Fibroblast of the aortic adventitia (primary cell): ENCODE data around the gene CCNL2. TPM values are rescaled to one million over a fixed set of nuclear protein-coding genes. Genes with fewer than 3 reads are reported as not detected.
"Not testable (repeated sequence)": the region's sequence is repeated elsewhere in the genome, so short reads cannot be mapped to it uniquely, and the experiment has no call there.

Experiments
- DNase-seq: peaks from one replicate; pipeline ENCODE4 v3.0.0-alpha.2; 2010; ENCODE audit warnings: low read depth
- H3K4me3 ChIP-seq: 2 replicates; pipeline ENCODE4 v1.5.1; 2011; ENCODE audit warnings: low read depth, mild to moderate bottlenecking, control low read depth, low read length, moderate library complexity
- total RNA-seq: library from RNA; depleted of rRNA; stranded (reverse); fragments of >200 nt; gene quantifications from 2 replicates; pipeline ENCODE4 v1.2.3, GENCODE V29; 2012; ENCODE audit warnings: low replicate concordance
- TF ChIP-seq, protein P1 (sequence below): IDR thresholded peaks from 2 replicates; pipeline ENCODE4 v1.5.1; 2011; ENCODE audit warnings: mild to moderate bottlenecking, low read length, control low read depth, inconsistent platforms; ENCODE audit not compliant: insufficient read depth

The CCNL2 gene
- total RNA-seq, 1 donor: 102 TPM

DNA sequence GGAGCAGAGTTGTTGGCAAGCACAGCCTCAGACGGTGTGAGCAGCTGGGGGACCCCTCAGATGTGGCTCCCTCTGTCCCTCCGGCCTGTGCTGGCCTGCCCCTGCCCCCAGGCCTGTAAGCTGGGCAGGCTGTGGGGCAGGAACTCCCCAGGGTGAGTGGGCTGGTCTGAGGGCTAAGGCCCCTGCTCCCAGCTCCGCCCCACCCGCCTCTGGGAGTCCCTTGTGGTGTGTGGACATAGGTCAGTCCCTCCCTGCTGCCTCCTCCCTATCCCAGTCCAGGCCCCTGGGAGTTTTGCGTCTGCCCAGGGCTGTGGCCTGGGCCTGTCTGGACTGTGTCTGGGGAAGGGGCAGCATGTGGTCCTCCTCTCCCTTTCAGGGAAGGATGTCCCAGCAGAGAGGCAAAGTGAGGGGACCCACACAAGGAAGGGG is 32.7 kb upstream of the CCNL2 start:
- H3K4me3 ChIP-seq: no peak overlapping the region
- TF ChIP-seq, protein P1, sequence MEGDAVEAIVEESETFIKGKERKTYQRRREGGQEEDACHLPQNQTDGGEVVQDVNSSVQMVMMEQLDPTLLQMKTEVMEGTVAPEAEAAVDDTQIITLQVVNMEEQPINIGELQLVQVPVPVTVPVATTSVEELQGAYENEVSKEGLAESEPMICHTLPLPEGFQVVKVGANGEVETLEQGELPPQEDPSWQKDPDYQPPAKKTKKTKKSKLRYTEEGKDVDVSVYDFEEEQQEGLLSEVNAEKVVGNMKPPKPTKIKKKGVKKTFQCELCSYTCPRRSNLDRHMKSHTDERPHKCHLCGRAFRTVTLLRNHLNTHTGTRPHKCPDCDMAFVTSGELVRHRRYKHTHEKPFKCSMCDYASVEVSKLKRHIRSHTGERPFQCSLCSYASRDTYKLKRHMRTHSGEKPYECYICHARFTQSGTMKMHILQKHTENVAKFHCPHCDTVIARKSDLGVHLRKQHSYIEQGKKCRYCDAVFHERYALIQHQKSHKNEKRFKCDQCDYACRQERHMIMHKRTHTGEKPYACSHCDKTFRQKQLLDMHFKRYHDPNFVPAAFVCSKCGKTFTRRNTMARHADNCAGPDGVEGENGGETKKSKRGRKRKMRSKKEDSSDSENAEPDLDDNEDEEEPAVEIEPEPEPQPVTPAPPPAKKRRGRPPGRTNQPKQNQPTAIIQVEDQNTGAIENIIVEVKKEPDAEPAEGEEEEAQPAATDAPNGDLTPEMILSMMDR: no peak
- DNase-seq: no peak

DNA sequence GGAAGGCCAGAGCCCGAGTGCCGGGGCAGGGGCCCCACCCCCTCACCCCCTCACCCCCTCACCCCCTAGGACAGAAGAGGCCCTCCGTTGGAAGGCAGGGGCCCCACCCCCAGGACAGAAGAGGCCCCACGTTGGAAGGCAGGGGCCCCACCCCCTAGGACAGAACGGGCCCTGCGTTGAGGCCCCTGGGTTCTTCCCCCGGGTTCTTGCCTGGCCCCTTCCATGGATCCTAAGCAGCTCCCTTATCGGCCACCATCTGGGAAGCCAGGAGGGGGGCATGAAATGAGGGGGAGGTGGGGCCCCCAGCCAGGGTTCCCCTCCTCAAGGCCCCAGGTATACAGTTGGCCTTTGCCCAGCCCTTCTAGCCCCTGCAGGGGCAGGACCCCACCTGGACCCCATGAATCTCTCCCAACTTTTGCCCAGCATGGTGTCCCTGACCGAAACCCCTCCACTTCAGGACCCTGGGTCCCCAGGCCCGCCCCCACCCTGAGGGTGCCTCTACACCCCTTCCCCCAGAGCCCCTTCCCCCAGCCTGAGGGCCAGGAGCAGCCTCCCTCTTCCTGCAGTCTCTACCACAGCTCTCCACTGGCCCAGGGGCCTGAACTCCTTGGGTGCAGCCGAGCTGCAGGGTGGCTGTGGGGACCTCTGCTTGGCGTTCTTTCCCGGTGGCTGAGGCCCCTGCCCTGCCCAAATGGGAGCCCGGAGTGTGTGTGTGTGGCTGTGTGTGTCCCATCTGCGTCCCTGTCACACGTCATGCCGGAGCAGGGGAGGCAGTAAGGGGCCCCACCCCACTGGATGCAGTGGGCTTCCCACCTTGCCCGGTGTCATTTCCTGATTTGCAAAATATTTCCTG is 32.1 kb upstream of the CCNL2 start:
- TF ChIP-seq, protein P1: no peak
- DNase-seq: no peak
- no peak overlapping the region for H3K4me3 ChIP-seq

DNA sequence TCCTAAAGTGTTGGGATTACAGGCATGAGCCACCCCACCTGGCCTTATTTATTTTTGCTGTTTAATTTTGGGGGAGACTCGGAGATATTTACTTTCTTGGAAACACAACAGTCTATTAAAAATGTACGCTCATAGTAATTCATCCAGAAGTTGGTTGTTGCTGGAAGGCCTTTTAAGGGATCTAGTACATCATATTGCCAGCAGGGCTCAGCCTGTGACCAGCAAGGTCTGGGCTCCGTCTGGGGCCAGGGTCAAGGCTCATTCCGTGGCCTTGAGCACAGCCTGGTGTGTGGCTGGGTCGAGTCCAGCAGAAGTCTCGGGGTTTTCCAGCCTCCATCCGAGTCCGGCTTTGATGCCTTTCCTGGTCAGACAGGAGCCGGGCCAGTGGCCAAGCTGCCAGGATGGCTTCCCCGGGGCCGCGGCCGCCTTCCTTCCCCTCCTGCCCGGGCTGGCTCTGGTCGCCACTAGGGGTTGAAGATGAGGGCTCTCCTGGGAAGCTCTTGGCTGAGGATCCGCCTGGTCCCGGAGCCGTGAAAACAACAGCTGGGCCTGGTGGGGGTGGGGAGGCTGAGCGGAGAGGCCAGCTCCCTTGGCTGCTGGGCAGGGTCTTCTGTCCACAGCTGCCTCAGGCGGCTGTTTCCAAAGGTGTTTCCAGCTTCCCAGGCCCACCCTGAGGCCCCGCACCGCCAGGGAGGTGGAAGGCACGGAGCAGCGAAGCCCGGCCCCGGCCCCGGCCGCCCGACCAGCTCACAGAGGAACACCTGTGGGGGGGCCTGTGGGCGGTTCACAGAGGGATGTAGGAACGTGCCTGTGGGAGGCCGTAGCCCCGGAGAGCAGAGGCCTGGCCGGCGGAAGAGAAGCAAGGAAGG is 31.2 kb upstream of the CCNL2 start:
- TF ChIP-seq, protein P1: peak; percentile 39
- no peak overlapping the region for H3K4me3 ChIP-seq
- peak; percentile 76 for DNase-seq

DNA sequence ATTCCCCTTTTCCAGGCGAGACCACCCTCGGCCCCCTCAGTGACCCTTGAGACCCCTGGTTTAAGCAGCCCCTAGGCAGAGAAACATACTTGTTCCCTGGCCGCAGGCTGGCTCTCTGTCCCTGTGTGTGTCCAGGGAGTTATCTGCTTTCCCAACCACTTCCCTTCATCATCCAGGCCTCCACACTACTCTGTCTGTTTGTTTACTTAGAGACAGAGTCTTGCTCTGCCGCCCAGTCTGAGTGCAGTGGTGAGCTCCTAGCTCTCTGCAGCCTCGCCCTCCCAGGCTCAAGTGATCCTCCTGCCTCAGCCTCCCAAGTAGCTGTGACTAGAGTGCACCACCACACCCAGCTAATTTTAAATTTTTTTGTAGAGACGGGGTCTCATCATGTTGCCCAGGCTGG is 30.5 kb upstream of the CCNL2 start:
- DNase-seq: peak; percentile 21
- no peak overlapping the region for H3K4me3 ChIP-seq
- TF ChIP-seq, protein P1: no peak

DNA sequence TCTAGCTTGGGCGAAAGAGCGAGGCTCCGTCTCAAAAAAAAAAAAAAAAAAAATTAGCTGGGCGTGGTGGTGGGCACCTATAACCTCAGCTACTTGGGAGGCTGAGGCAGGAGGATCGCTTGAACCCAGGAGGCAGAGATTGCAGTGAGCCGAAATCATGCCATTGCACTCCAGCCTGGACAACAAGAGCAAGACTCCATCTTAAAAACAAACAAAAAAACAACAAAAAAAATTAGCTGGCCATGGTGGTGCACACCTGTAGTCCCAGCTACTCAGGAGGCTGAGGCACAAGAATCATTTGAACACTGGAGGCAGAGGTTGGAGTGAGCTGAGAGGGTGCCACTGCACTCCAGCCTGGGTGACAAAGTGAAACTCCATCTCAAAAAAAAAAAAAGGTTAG is 29.8 kb upstream of the CCNL2 start:
- H3K4me3 ChIP-seq, DNase-seq: not testable (repeated sequence)

DNA sequence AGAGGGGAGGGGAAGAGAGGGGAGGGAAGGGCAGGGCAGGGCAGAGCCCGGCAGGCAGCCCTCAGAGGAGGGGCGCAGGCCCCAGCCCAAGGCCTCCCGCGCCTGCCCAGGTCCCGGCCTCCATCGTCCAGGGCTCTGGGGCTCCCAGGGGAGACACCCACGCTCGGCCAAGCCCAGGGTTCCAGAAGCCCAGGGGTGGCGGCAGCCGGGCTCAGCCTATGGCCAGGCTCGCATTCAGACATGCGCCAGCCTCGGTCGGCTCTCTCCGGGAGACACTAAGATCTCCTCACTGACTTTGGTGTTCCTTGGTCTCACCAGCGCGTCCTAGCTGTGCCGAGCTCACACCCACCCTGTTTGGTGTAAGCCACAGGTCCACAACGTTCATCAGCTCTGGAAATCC is 29.0 kb upstream of the CCNL2 start:
- no peak for DNase-seq
- TF ChIP-seq, protein P1: no peak
- H3K4me3 ChIP-seq: no peak overlapping the region

DNA sequence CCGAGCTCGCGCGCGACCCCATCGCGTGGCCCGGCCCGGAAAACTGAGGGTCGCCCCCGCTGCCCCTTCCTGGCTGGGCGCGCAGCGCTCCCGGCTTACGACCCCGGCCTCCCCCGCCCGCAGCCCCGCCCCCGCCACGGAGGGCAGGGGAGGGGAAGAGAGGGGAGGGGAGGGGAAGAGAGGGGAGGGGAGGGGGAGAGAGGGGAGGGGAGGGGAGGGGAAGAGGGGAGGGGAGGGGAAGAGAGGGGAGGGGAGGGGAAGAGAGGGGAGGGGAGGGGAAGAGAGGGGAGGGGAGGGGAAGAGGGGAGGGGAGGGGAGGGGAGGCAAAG is 28.6 kb upstream of the CCNL2 start:
- no peak for DNase-seq
- H3K4me3 ChIP-seq: peak overlapping the region; percentile 54
- TF ChIP-seq, protein P1: no peak
